Right kidney (tissue), 1 donor: Measurements from ENCODE around the gene IFT43.
"Not testable (repeated sequence)": the region's sequence is repeated elsewhere in the genome, so short reads cannot be mapped to it uniquely, and the experiment has no call there.

Source experiments
- DNase-seq: peaks from one replicate; pipeline ENCODE4 v3.0.0-alpha.2; 2016

The IFT43 gene

GRCh38 chr14:75979648-75980565 is 5.7 kb upstream of the IFT43 start:
- DNase-seq, result peak; percentile 34

DNA sequence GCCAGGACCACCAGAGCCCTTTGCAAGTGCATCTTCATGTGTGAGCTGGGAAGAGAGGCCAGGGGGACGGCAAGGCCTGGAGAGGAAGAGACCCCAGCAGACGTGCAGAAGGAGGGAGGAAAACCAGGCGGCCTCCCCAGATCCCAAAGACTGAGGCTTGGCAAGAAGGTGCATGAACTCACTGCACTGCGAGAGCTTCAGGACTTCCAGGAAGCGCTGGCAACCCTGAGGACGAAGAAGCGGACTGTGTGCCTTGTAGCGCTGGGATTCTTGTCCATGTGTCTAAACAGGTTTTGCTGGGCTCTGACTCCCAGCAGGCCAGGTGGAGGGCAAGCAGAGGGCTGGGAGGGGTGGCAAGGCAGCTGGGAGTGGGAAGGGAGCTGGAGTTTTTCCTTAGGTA is 4.7 kb upstream of the IFT43 start:
- DNase-seq, result peak; percentile 35

GRCh38 chr14:75981426-75982265 is 3.9 kb upstream of the IFT43 start, which contains the start of gene TGFB3:
Gene TGFB3, minus strand, starts transcription at chr14:75981995. Its CDS starts 1,102 bp downstream, at chr14:75980893.
- no peak for DNase-seq

GRCh38 chr14:75982266-75983018 is 3.1 kb upstream of the IFT43 start:
- peak; percentile 99 for DNase-seq

DNA sequence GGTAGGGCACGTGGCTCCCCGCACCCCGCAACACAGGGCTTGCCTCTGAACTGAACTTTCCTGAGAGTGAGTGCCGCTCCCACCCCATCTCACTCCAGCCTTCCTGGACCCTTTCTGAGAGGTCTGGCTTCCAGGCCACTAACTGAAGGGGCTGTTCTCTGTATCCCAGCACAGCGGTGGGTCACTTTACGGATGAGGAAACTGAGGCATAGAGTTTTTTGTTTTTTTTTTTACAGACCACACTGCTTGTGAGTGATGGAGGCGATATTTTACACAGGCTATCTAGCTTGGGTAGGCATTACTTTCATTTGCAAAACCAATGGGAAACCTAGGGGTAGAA is 2.6 kb upstream of the IFT43 start:
- no peak for DNase-seq

DNA sequence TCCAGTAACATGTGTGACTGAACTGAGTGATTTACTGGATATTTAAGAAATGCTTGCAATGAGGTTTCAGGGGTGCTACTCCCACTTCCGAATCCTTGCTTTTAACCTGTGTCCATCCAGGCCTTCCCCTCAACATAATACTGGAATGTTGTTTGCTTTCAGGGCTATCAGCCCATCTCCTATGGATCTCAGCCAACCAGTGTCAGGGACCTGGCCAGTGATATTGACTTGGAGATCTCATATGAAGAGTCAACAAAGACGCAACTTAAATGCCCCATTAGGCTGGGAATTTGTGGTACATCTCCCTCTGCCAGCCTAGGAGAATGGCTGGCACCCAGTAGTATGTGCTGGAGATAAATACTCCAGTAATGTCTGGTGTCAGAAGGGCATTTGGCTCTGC is 889 bp upstream of the IFT43 start:
- DNase-seq, result no peak

DNA sequence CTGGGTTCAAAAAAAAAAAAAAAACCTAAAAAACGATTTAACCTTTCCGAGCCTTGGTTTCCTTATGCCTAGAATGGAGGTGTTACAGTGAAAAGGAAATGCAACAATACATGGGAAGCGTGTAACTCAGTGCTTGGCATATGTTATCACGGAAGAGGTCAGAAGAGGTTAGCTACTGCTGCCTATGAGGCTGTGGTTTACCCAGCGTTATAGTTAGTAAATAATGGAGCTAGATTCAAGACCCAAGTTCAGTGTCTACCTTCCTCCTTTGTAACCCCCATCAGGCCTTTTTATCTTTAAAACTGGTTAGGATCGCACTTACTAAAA is 839 bp downstream of the IFT43 start:
- no peak for DNase-seq

GRCh38 chr14:75987201-75987970 is 1.8 kb downstream of the IFT43 start:
- no peak for DNase-seq

DNA sequence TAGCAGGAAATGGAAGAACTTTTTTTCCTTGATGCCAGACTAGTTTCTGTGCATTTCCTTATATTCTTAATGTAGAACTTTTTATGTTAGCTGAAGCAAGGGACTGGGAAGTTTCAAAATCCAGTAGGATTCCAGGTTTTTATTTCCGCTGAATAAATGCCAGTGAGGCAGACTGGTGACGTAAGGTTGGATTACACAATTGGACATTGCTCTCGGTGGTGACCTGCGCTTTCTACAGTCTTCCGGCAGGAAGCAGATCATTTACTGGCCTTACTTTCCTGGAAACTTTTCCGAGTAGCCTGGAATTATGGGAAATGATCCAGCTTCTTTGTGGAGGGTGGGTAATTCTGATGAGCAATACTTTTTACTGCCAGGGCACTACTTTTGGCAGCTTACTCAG is 3.6 kb downstream of the IFT43 start:
- no peak for DNase-seq

DNA sequence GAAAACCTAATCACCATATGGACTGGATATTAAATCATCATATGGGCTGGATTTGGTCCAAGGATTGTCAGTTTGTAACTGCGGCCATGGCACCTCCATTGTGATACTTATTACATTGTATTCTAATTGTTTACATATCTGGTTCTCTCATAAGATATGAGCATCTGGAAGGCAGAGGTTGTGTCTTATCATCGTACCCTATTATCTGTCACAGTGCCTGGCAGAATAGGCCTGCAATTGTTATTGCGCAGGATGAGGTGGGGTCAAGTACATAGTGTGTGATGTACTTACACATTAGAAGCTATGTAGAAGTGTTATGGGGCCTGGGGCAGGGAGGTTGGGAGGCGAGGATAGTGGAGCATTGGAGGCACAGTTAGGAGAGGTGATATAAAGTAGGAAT is 4.7 kb downstream of the IFT43 start:
- DNase-seq, result no peak

- no peak for DNase-seq
These were observed 6.2 kb downstream of the IFT43 start for GRCh38 chr14:75991753-75992152.

DNA sequence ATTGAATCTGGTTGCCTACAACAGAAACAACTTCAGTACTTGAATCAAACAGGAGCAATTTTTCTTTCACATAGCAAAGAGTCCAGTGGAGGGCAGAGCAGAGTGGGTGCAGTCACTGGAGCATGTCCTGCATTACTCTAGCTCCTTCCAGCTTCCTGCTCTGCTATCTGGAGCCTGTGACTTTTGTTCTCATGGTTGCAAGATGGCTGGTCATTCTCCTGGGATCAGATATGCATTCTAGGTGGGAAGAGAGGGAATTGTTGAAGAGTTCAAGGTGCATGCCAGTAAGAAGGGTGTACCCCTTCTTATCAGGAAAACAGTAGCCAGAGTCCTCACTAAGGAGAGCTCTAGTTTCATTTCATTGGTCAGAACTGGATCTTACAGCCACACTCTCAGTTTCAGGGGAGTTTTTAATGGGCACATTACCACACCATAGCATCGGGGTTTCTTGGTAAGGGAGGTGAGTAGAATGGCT is 8.0 kb downstream of the IFT43 start:
- DNase-seq, result no peak

DNA sequence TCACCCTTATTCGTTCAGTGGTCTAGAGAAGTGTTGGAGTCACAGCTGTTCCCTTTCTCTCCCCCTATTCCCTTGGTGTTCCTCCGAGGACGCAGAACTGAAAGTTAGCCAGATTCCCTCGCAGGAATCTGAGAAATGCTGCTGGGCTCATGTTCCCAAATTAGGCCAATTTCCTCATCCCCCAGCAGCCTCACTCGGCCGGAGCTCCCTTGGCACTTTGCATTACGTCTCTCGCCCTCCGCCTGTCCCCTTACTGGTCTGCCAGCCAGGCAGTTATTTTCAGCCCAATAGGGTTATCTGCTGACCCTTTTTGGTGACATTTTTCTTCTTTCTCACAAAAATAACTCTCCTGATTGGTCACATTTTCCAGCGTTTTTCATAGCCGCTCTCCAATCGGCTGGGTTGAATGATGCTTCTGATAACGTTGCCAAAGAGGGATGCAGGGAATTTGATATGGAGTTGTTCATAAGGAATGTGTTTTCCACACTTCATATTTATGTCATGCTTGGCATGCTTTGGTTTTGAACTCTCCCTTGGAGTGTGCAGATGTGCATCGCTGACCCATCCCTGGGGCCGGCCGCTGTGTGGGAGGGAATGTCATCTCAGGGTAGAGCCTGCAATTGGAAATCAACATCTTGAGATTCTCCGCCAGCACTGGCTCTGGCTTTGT is 9.9 kb downstream of the IFT43 start:
- DNase-seq, result peak; percentile 25

DNA sequence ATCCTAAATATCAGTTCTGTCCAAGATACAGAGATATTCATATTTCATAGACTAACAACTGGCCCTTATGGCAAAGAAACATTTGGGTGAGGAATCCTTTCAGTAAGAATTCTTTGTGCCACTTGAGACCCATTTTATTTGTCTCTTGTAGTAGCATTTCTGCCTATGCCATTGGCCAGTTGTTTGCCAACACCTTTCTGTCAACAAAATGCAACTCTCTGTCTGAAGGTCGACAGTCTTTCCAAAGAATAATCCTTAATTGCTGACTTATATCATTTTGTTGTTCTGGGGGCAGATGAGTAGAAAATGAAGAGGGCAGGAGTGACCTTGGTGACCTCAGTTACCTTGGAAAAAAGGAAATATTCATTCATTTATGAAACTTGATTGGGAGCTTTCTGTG is 10.9 kb downstream of the IFT43 start:
- no peak for DNase-seq

DNA sequence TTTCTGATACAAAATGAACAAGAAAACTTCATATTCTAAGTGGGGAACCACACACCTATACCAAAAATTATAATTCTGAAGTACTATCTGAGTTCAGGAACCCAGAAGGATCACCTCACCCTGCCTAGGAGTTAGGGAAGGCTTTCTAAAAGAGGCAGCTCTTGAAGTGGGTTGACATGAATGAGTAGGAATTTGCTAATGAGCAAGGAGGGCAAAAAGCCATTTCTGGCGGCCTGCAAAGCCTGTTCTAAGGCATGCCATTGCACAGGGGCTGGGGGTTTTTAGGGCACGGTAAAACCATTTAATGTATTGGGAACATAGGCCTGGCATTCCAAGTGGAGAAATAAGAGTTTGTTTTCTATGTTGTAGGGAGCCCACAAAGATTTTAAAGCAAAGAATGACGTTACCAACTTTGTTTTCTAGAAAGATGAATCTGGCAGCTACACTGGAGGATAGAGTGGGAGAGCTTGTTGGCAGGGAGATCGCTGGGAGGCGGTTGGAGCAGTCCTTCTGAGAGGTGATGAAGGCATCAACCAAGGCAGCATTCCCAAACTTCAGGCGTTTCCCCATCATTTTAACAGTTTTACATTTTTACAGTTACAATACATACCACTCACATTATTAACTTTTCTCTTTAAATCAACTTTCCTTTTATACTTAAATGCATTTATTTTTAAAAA is 14.1 kb downstream of the IFT43 start:
- no peak for DNase-seq

GRCh38 chr14:76002383-76002782 is 16.8 kb downstream of the IFT43 start:
- DNase-seq, result no peak

DNA sequence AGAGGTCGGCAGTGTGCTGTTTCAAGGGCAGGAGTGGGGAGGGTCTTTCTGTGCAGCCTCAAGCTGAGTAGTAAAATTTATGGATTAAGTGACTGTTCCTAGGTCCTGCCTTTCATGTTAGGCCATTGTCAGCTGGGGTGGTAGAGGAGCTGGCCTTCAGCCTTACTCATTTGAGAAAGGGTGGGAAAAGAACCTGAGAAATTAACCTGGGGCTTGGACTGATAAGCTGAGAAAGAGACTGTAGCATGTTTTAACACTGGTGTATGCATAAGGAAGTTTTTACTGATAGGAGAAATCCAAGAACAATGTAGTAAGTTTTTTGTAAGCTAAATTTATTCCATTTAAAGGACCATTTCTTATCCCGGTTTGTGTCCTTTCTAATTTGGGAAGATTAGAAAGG is 20.7 kb downstream of the IFT43 start:
- DNase-seq, result no peak

DNA sequence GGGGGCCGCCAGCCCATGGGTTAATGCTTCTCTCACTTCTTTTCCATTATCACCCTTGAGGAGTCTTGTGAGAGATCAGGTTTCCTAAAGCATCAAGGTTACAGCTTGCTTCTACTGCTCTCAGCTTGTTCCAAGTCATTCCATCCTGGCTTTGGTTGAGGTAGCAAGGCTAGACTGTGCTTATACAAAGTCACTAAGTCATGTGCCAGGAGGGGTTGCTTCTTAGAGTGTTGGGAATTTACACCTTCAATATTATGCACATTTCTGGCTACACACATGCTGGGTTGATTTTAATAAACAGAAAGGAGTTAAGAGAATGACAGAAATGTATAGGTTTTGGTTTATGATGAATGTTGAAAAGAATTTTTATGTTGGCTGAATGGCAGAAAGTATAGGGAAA is 21.8 kb downstream of the IFT43 start:
- no peak for DNase-seq

DNA sequence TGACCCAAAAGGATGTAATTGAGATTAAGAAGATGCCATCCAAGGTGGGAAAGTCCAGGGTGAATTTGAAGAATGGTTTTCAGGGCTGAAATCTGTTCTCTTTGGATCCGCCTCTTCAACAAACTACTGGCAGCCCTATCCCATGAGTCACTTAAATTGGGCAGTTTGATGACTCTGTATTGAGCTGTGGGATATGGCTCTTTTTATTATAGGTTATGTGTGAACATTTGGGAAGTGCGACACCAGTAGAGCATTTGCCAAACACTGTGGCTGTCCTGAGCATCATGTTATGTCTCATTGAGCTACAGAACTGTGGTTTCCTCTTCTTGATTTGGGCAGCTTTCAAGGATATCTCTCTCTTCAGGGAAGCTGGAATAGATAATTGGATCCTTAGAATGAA is 22.3 kb downstream of the IFT43 start:
- no peak for DNase-seq

GRCh38 chr14:76009627-76010026 is 24.1 kb downstream of the IFT43 start:
- not testable (repeated sequence) for DNase-seq

GRCh38 chr14:76011930-76012329 is 26.4 kb downstream of the IFT43 start:
- no peak for DNase-seq
